B cell (primary cell): ENCODE measurements around the gene LRRC3. TPM values are rescaled to one million over a fixed set of nuclear protein-coding genes. Genes with fewer than 3 reads are reported as not detected.

Source experiments
- ATAC-seq: fragments of 200-7000 bp; cut with Tn5 transposase; one replicate; pipeline ENCODE4 v1.10.0; 2021; ENCODE audit warnings: low read depth, mild to moderate bottlenecking, moderate number of reproducible peaks, moderate library complexity
- CTCF ChIA-PET: fragments of 350-600 bp; sonication (Branson Sonifier 250); formaldehyde crosslinking; loops from one replicate; lab custom pipeline; 2021; ENCODE audit warnings: antibody characterized with exemption, inconsistent platforms; lab: Charles Lee
- POLR2A ChIA-PET: fragments of 350-600 bp; sonication (Branson Sonifier 250); formaldehyde crosslinking; loops from one replicate; lab custom pipeline; 2021; ENCODE audit warnings: antibody characterized with exemption; lab: Charles Lee
- DNase-seq: peaks from one replicate; pipeline ENCODE4 v3.0.0; 2013
- H2AFZ ChIP-seq: 2 replicates; pipeline ENCODE4 v1.6.1; 2012; ENCODE audit warnings: mild to moderate bottlenecking, low read depth, low read length; ENCODE audit not compliant: insufficient read depth, poor library complexity, severe bottlenecking
- H3K27ac ChIP-seq, 2 donors: 1 replicate in 1 of 2; 2 replicates in 1 of 2; pipeline ENCODE4 v1.5.1; 2012 to 2013; ENCODE audit warnings: low read length in 2 of 2, mild to moderate bottlenecking in 2 of 2, moderate library complexity in 1 of 2
- H3K27me3 ChIP-seq, 4 experiments: fragments of 200-600 bp in 1 of 4; sonication (generic) in 1 of 4; replicated peaks in 1 of 4; 1 replicate in 2 of 4; 2 replicates in 2 of 4; pipeline versions ENCODE4 v1.6.1 to v1.7.0; 2013 to 2016; ENCODE audit warnings: low read length in 3 of 4, mild to moderate bottlenecking in 2 of 4, mixed read lengths in 1 of 4, moderate library complexity in 1 of 4; ENCODE audit not compliant: insufficient read depth in 4 of 4, control insufficient read depth in 3 of 4; ENCODE audit errors: control extremely low read depth in 1 of 4
- H3K36me3 ChIP-seq, 2 experiments: replicated peaks in 1 of 2; 1 replicate in 1 of 2; 2 replicates in 1 of 2; pipeline versions ENCODE4 v1.6.1 to v1.7.1; 2013; ENCODE audit warnings: low read length in 1 of 2; ENCODE audit not compliant: insufficient read depth in 2 of 2, control insufficient read depth in 1 of 2; ENCODE audit errors: control extremely low read depth in 1 of 2, extremely low read depth in 1 of 2
- H3K4me1 ChIP-seq, 2 donors: fragments of 200-600 bp in 1 of 2; sonication (generic) in 1 of 2; 1 replicate in 1 of 2; 2 replicates in 1 of 2; pipeline versions ENCODE4 v1.5.1 to v1.6.1; 2013 to 2017; ENCODE audit warnings: low read length in 2 of 2; ENCODE audit not compliant: control insufficient read depth in 2 of 2, insufficient read depth in 2 of 2
- H3K4me2 ChIP-seq: replicated peaks from 2 replicates; pipeline ENCODE3; 2012; ENCODE audit warnings: mild to moderate bottlenecking, low read depth, low read length; ENCODE audit not compliant: poor library complexity, severe bottlenecking
- H3K4me3 ChIP-seq, 5 experiments: fragments of 200-600 bp in 1 of 5; sonication (generic) in 1 of 5; 1 replicate in 3 of 5; 2 replicates in 2 of 5; pipeline versions ENCODE4 v1.5.1 to v1.7.0; 2011 to 2016; ENCODE audit warnings: low read length in 4 of 5, mild to moderate bottlenecking in 4 of 5, low read depth in 2 of 5, control low read depth in 1 of 5, moderate library complexity in 1 of 5; ENCODE audit not compliant: insufficient read depth in 1 of 5; ENCODE audit errors: control extremely low read depth in 1 of 5, extremely low read depth in 1 of 5
- H3K79me2 ChIP-seq: fragments of 200-600 bp; sonication (generic); one replicate; pipeline ENCODE4 v1.6.0; 2016; ENCODE audit warnings: low read length; ENCODE audit not compliant: control insufficient read depth, insufficient read depth
- H3K9ac ChIP-seq: fragments of 200-600 bp; sonication (generic); 2 replicates; pipeline ENCODE4 v1.6.1; 2017; ENCODE audit warnings: mild to moderate bottlenecking, low read length, moderate library complexity
- H3K9me3 ChIP-seq, 3 donors: one replicate each; pipeline versions ENCODE4 v1.6.1 to v1.7.1; 2013; ENCODE audit warnings: low read length in 2 of 3; ENCODE audit not compliant: control insufficient read depth in 2 of 3, insufficient read depth in 1 of 3; ENCODE audit errors: control extremely low read depth in 1 of 3
- H4K20me1 ChIP-seq: 2 replicates; pipeline ENCODE4 v1.6.0; 2012; ENCODE audit warnings: mild to moderate bottlenecking, low read length; ENCODE audit not compliant: insufficient read depth, control insufficient read depth, poor library complexity, severe bottlenecking
- H3K27ac Mint-ChIP-seq: one replicate; pipeline ENCODE4 v1.8.0; 2021; ENCODE audit warnings: mixed read lengths
- H3K27me3 Mint-ChIP-seq: one replicate; pipeline ENCODE4 v1.8.0; 2021; ENCODE audit warnings: mixed read lengths
- H3K4me1 Mint-ChIP-seq: one replicate; pipeline ENCODE4 v1.8.0; 2021; ENCODE audit warnings: mixed read lengths
- H3K4me3 Mint-ChIP-seq: one replicate; pipeline ENCODE4 v1.8.0; 2021; ENCODE audit warnings: mixed read lengths
- H3K9me3 Mint-ChIP-seq: one replicate; pipeline ENCODE4 v1.8.0; 2022; ENCODE audit warnings: mixed read lengths; ENCODE audit not compliant: insufficient read depth
- EZH2 ChIP-seq: IDR thresholded peaks from 2 replicates; pipeline ENCODE4 v1.6.1; 2012; ENCODE audit warnings: borderline replicate concordance, low read depth, mild to moderate bottlenecking, moderate library complexity, low read length; ENCODE audit not compliant: insufficient read depth, poor library complexity, severe bottlenecking
- WGBS: methylation state at CpG from one replicate; pipeline ENCODE4 v1.1.5; 2013; ENCODE audit warnings: missing lambda C conversion rate; ENCODE audit not compliant: insufficient coverage; 5-methylcytosine and 5-hydroxymethylcytosine counted together
- intact Hi-C: fragments of 100-400 bp; cut with micrococcal nuclease; formaldehyde crosslinking; loops from one replicate; pipeline ENCODE4 v1.10.0; 2022
- polyA minus RNA-seq: library from RNA; depleted of rRNA, polyadenylated mRNA; stranded (reverse); fragments of >200 nt; gene quantifications from 2 replicates; pipeline ENCODE4 v1.2.3, GENCODE V29; 2012
- polyA plus RNA-seq: library from polyadenylated mRNA; depleted of rRNA; stranded (reverse); fragments of >200 nt; gene quantifications from 2 replicates; pipeline ENCODE4 v1.2.3, GENCODE V29; 2012
- total RNA-seq, 2 donors: library from RNA; stranded (reverse); fragments of 120-200 nt in 1 of 2; gene quantifications; 1 replicate in 1 of 2; 2 replicates in 1 of 2; pipeline versions ENCODE4 v1.2.3 to v1.2.4, GENCODE V29; 2013 to 2022
- TF ChIP-seq, protein P1 (sequence below): fragments of 200-600 bp; IDR thresholded peaks from one replicate; pipeline ENCODE4 v1.8.0; 2022; ENCODE audit warnings: antibody characterized with exemption, mild to moderate bottlenecking

LRRC3 gene, protein sequence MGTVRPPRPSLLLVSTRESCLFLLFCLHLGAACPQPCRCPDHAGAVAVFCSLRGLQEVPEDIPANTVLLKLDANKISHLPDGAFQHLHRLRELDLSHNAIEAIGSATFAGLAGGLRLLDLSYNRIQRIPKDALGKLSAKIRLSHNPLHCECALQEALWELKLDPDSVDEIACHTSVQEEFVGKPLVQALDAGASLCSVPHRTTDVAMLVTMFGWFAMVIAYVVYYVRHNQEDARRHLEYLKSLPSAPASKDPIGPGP
- total RNA-seq (3.3 and 3.8 TPM in 2 replicates), polyA plus RNA-seq (0.36 and 0.46 TPM in 2 replicates), polyA minus RNA-seq (0.51 and 1.00 TPM in 2 replicates)
- total RNA-seq (2013) = 0.21 TPM

DNA sequence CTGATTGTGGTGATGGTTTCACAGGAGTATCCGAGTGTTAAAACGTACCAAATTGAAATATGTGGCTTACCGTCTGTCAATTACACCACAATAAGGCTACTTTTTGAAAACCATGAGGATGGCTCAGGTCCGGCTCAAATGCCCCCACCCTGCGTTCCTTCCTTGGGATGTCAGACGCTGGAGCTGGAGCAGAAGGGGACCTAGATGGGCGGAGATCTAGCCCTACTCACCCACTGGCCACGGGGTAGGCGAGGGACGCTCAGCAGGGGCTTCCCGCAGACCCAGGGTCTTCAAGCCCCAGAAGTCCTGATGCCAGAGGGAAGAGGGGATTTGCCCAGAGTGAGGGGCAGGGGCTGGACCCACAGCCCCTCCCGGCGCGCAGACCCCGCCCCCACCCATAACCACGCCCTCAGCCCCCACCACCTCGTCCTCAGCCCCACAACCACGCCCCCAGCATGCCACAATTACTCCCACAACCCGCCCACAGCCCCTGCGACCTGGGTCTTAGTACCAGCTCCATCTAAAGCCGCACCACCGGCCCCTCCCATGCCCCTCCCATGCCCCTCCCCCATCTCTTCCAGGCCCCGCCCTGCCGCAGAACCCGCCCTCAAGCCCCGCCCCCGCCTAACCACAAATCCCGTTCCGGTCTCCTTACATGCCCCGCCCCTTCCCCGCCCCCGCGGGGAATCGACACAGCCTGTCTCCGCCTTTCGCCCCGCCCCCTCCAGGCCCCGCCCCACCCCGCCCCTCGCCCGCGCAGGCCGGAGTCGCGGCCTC is at the start of gene LRRC3:
Gene LRRC3, plus strand, starts transcription at position 764 of the 777 bp plus-strand sequence. CDS start 1,135 bp downstream, outside the sequence.
- 13% methylated on average over 19 of the region's 45 CpGs for WGBS
- Histone ChIP-seq H3K9me3 (peaks cover 3 to 13% (median 8%) of the 10 kb centered on the region in 3 donors), H3K27me3 (no peaks in the 10 kb centered on the region), H3K36me3 (no peaks in the 10 kb centered on the region), H3K4me3 (peak within 1 kb of the TSS; percentile 45 to 76 (median 61)), H3K4me2 (peak within 1 kb of the TSS; percentile 94), H3K9ac (peak within 1 kb of the TSS; percentile 77), H3K4me1 (peaks cover 10 to 16% of the 10 kb centered on the region in 2 donors), H4K20me1 (no peaks in the 10 kb centered on the region), H3K27ac (no peak within 1 kb of the TSS), H2AFZ (peak within 1 kb of the TSS; percentile 72), H3K79me2 (no peaks in the 10 kb centered on the region)
- TF ChIP-seq, protein P1, sequence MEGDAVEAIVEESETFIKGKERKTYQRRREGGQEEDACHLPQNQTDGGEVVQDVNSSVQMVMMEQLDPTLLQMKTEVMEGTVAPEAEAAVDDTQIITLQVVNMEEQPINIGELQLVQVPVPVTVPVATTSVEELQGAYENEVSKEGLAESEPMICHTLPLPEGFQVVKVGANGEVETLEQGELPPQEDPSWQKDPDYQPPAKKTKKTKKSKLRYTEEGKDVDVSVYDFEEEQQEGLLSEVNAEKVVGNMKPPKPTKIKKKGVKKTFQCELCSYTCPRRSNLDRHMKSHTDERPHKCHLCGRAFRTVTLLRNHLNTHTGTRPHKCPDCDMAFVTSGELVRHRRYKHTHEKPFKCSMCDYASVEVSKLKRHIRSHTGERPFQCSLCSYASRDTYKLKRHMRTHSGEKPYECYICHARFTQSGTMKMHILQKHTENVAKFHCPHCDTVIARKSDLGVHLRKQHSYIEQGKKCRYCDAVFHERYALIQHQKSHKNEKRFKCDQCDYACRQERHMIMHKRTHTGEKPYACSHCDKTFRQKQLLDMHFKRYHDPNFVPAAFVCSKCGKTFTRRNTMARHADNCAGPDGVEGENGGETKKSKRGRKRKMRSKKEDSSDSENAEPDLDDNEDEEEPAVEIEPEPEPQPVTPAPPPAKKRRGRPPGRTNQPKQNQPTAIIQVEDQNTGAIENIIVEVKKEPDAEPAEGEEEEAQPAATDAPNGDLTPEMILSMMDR = no peak
- TF ChIP-seq EZH2 = no peak
- Mint-ChIP-seq H3K4me3 (peak within 1 kb of the TSS; percentile 85), H3K27me3 (peaks cover 7% of the 10 kb centered on the region), H3K9me3 (peaks cover 12% of the 10 kb centered on the region), H3K27ac (peak within 1 kb of the TSS; percentile 46), H3K4me1 (peaks cover 7% of the 10 kb centered on the region)
- DNase-seq = peak; percentile 90
- intact Hi-C loops = loop anchor here (1.0 to 2.0 kb wide), 2 partner anchors 26 to 116 kb away; partner anchors contain the start of gene CFAP410
- peak; percentile 86 for ATAC-seq
- ChIA-PET CTCF (no interaction called here), POLR2A (no interaction called here)
